ENCODE measurements around the gene ATRNL1. TPM values are rescaled to one million over a fixed set of nuclear protein-coding genes. Genes with fewer than 3 reads are reported as not detected.
"Not testable (repeated sequence)": the region's sequence is repeated elsewhere in the genome, so short reads cannot be mapped to it uniquely, and the experiment has no call there.

Gene ATRNL1
- total RNA-seq, 4 donors from 2014 or later = 137 to 431 (median 202) TPM

DNA sequence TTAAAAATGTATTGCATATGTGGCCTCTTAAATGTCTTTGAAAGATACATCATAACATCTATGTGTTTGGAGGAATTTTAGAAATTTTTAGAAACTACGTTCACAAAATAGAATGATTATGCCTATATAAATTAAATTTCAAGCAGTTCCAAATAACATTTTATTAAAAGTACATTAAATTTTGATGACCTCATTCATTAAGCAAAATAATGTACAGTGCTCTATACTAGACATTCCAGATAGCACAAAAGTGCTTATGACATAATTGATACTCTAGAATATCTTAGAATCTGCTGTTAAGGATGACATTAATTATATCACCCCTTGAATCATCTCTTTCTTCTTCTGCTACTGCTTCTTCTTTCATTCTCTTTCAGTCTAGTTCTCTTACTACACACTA, 650.9 kb downstream of the ATRNL1 start:
- no peak overlapping the region for H3K27ac ChIP-seq
- H3K4me3 ChIP-seq = no peak overlapping the region
- no peak for DNase-seq
- H3K27me3 ChIP-seq = no peaks in the 10 kb centered on the region
- H3K36me3 ChIP-seq = no peaks in the 10 kb centered on the region
- H3K9me3 ChIP-seq = no peaks in the 10 kb centered on the region
- TF ChIP-seq POLR2A (IDR thresholded peaks at IDR 0.05) = no peak
- TF ChIP-seq, protein P1, sequence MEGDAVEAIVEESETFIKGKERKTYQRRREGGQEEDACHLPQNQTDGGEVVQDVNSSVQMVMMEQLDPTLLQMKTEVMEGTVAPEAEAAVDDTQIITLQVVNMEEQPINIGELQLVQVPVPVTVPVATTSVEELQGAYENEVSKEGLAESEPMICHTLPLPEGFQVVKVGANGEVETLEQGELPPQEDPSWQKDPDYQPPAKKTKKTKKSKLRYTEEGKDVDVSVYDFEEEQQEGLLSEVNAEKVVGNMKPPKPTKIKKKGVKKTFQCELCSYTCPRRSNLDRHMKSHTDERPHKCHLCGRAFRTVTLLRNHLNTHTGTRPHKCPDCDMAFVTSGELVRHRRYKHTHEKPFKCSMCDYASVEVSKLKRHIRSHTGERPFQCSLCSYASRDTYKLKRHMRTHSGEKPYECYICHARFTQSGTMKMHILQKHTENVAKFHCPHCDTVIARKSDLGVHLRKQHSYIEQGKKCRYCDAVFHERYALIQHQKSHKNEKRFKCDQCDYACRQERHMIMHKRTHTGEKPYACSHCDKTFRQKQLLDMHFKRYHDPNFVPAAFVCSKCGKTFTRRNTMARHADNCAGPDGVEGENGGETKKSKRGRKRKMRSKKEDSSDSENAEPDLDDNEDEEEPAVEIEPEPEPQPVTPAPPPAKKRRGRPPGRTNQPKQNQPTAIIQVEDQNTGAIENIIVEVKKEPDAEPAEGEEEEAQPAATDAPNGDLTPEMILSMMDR (IDR thresholded peaks at IDR 0.05) = no peak
- no peaks in the 10 kb centered on the region for H3K4me1 ChIP-seq
- intact Hi-C loops (cut with DNase I; ENCODE audit: low total_unique reads) = no loop called here

GRCh38 chr10:115745943-115746342, 652.8 kb downstream of the ATRNL1 start:
- no peak for DNase-seq
- H3K27ac ChIP-seq = no peak overlapping the region
- no peaks in the 10 kb centered on the region for H3K36me3 ChIP-seq
- TF ChIP-seq, protein P1 (IDR thresholded peaks at IDR 0.05) = no peak
- no peak for TF ChIP-seq POLR2A (IDR thresholded peaks at IDR 0.05)
- no peaks in the 10 kb centered on the region for H3K9me3 ChIP-seq
- intact Hi-C loops (cut with DNase I; ENCODE audit: low total_unique reads) = no loop called here
- no peaks in the 10 kb centered on the region for H3K27me3 ChIP-seq
- H3K4me1 ChIP-seq = no peaks in the 10 kb centered on the region
- no peak overlapping the region for H3K4me3 ChIP-seq

GRCh38 chr10:115747811-115748210, 654.6 kb downstream of the ATRNL1 start:
- Histone ChIP-seq H3K27ac (no peak overlapping the region), H3K27me3 (no peaks in the 10 kb centered on the region), H3K9me3 (no peaks in the 10 kb centered on the region), H3K36me3 (no peaks in the 10 kb centered on the region), H3K4me1 (no peaks in the 10 kb centered on the region), H3K4me3 (no peak overlapping the region)
- no peak for TF ChIP-seq POLR2A (IDR thresholded peaks at IDR 0.05)
- TF ChIP-seq, protein P1 (IDR thresholded peaks at IDR 0.05) = no peak
- DNase-seq = no peak
- intact Hi-C loops (cut with DNase I; ENCODE audit: low total_unique reads) = no loop called here

DNA sequence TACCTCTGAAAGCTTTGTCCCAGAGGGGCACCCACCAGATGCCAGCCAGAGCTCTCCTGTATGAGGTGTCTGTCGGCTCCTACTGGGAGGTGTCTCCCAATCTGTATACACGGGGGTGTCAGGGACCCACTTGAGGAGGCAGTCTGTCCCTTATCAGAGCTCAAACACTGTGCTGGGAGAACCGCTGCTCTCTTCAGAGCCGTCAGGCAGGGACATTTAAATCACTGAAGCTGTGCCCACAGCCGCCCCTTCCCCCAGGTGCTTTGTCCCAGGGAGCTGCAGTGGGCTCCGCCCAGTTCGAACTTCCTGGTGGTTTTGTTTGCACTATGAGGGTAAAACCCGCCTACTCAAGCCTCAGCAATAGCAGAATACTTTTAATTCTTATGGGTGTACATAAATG, 665.3 kb downstream of the ATRNL1 start:
- DNase-seq; H3K27me3 ChIP-seq; H3K4me3 ChIP-seq; H3K9me3 ChIP-seq; intact Hi-C loops (cut with DNase I; ENCODE audit: low total_unique reads); H3K36me3 ChIP-seq; H3K27ac ChIP-seq; H3K4me1 ChIP-seq: not testable (repeated sequence)

- TF ChIP-seq, protein P1 (IDR thresholded peaks at IDR 0.05) = no peak
- TF ChIP-seq POLR2A (IDR thresholded peaks at IDR 0.05) = no peak
- no peaks in the 10 kb centered on the region for H3K36me3 ChIP-seq
- H3K9me3 ChIP-seq = no peaks in the 10 kb centered on the region
- DNase-seq = no peak
- H3K27me3 ChIP-seq = no peaks in the 10 kb centered on the region
- intact Hi-C loops (cut with DNase I; ENCODE audit: low total_unique reads) = no loop called here
- H3K4me1 ChIP-seq = no peaks in the 10 kb centered on the region
- H3K4me3 ChIP-seq = no peak overlapping the region
- H3K27ac ChIP-seq = no peak overlapping the region
Observed at GRCh38 chr10:115760131-115760530, 667.0 kb downstream of the ATRNL1 start.

DNA sequence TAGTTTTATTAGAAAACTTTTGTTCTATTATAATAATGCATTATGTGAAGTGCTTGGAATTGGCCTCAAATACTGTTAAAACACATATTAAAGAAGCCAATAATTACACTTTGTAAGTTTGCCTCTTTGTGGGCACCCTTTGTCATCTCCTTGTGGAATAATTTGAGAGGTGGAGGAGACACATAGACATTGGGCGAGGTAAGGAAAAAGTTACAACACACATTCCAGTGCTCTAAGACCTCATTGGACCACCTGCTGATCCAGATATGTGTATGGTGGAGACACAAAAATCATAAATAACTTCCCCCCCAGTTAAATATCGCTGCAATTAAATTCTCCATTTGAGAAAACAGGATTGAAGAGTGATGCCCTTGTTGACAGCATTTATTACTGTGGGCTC, 668.0 kb downstream of the ATRNL1 start:
- intact Hi-C loops (cut with DNase I; ENCODE audit: low total_unique reads) = no loop called here
- no peak for TF ChIP-seq POLR2A (IDR thresholded peaks at IDR 0.05)
- TF ChIP-seq, protein P1 (IDR thresholded peaks at IDR 0.05) = no peak
- Histone ChIP-seq H3K27me3 (no peaks in the 10 kb centered on the region), H3K4me3 (no peak overlapping the region), H3K36me3 (no peaks in the 10 kb centered on the region), H3K9me3 (no peaks in the 10 kb centered on the region), H3K27ac (no peak overlapping the region), H3K4me1 (no peaks in the 10 kb centered on the region)
- DNase-seq = no peak
